NCI-H524 treated with DMSO at 0.1 percent for 48 hours (cell line): ENCODE results near the gene VPS18.
A peak's percentile ranks its signal among the peaks of the same experiment; 100 is the strongest.

Experiments
- DNase-seq: peaks from one replicate; lab custom pipeline; 2025; lab: John Stamatoyannopoulos, UW

Gene VPS18

DNA sequence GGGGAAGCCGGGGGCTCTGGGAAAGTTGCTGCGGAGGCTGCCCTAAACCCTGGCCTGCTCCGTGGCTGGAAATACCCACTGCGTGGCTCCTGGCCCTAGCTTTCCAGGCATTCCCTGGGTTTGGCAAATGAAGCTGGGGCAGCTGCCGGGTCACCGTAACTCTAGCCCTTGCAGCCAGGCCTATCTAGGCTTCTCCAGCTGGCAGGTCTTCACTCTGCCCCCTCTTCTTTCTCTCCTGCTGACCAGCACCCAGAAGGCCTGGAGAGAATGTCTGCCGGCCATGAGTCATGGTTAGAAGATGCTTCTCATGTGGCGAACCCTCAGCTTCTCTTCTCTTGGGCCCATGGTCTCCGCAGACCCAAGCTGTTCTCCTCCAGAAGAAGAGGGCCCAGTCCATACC, 29.3 kb downstream of the VPS18 start:
- no peak for DNase-seq

DNA sequence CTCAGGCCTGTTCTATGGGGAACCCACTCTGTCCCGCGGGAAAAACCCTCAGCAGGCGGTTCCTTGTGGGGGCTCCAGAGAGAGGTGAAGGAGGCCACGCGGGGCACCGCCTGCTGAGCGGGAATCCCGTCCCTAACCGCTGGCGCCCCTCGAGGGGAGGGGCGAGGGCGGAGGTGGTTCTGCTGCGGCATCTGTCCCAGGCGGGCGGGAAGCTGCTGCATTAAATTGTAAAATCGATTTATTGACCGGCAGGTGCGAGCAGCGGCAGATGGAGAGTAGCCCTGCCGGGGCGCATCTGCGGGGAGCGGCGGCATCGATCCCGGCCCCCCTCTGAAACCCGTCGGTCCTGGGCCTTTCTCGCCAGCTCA, 31.2 kb downstream of the VPS18 start:
- no peak for DNase-seq

- DNase-seq, result peak; percentile 52
Observed at GRCh38 chr15:40925863-40926658, 31.8 kb downstream of the VPS18 start.

GRCh38 chr15:40926659-40927494, 32.6 kb downstream of the VPS18 start:
- DNase-seq, result no peak

- peak; percentile 80 for DNase-seq
Observed at GRCh38 chr15:40927495-40927872, 33.2 kb downstream of the VPS18 start.

- peak; percentile 57 for DNase-seq
Observed at GRCh38 chr15:40927873-40928806, 33.9 kb downstream of the VPS18 start.

- peak; percentile 45 for DNase-seq
Observed at GRCh38 chr15:40928821-40929659, 34.8 kb downstream of the VPS18 start, which contains the start of gene DLL4. DLL4 (plus strand) TSS chr15:40929340; CDS start chr15:40929669, 329 bp downstream.

GRCh38 chr15:40929660-40930429, 35.6 kb downstream of the VPS18 start:
- no peak for DNase-seq

DNA sequence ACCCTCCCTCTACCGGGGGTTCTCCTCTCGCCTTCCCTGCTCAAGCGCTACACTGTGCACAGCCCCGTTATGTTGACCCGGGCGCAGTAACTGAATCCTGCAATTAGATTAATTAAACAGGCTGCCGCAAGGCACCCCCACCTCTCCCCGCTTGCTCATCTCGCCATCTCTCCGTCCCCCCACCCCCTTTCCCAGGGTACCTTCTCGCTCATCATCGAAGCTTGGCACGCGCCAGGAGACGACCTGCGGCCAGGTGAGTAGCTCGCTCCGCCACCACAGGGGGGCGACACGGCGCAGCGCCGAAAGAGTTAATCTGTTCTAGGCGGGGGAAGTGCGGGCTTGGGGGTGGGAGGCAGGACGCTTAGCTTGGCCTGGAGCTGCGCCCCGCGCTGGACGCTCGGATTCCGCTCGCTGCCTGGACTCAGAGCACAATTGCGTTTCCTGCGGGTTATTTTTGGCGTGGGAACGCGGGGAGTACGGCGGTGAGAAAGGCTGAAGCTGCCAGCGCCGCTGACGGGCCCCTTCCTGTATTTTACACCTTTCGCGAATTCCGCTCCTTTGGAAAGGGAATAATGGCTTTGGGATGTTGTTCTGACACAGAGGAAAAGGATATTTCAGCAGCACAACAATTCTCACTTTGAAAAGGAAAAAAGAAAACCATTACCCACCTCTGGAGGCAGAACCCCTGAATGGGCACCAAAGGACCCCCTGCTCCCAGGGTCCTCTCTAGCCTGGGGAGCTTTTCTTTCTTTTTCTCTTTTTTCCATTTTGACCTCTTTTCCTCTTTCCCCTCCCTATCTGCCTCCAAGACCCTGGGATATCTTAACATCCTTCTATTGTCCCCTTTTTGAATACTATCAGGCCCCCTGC, 36.4 kb downstream of the VPS18 start:
- no peak for DNase-seq

GRCh38 chr15:40931300-40932142, 37.3 kb downstream of the VPS18 start:
- no peak for DNase-seq

DNA sequence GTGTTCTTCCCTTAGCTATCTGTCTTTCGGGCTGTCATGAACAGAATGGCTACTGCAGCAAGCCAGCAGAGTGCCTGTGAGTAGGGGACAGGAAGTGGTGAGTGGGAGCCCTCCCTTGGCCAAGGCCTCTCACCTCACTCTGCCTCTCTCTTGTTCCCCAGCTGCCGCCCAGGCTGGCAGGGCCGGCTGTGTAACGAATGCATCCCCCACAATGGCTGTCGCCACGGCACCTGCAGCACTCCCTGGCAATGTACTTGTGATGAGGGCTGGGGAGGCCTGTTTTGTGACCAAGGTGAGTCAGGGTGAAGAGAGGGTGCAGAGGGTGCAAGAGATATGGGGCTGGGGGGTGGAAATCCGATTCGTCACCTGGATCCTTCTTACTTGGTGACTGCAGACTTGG, 37.9 kb downstream of the VPS18 start:
- DNase-seq, result no peak

DNA sequence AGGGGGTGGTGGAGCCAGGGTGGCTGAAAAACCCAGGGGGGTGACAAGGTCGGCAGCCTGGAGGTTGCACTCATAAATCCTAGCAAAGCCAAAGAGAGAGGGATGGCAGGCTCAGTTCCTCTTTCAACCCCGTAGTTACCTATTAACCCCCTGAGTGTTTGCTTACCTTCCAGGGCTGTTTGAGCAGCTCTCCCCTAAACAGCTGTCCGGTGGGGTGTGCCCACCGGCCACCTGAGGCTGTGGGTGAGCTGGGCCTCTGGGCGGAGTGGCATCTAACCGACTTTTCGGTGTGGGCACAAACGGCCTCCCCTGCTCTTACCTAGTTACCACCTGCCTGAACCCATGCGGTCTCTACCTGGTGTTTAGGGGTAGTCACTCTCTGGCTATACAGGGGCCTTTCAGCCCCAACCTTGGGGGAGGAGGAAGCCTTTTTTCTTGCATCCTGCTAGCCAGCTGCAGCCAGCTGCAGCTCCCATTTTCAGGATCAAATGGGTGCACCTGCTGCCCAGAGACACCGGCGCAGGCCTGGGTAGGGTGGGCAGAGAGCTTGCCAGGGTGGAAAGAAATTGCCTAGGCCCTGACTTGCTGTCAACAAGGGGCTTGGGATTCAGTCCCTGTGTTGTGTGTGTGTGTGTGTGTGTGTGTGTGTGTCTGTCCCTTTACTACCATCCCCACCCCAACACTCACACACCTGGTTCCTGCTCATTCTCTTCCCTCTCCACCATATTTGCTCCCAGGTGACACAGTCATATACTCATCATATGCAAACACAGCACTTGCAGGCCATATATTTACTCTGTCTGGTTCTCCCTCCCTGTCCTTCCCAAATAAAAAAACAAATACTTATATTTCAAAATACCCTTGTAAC, 38.6 kb downstream of the VPS18 start:
- DNase-seq, result no peak

- no peak for DNase-seq
Observed at GRCh38 chr15:40933517-40933902, 39.3 kb downstream of the VPS18 start.

DNA sequence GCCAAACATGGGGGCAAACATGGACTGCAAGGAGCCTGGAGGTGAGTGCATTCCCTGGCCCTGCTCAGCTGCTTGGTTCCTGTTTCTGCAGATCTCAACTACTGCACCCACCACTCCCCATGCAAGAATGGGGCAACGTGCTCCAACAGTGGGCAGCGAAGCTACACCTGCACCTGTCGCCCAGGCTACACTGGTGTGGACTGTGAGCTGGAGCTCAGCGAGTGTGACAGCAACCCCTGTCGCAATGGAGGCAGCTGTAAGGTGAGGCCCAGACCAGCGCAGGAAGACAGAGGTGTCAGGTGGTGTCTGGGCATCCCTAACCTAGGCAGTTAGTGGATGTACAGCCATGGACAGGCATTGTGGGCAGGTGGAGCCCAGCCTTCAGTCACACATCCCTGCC, 40.2 kb downstream of the VPS18 start:
- no peak for DNase-seq

- DNase-seq, result no peak
Observed at GRCh38 chr15:40936234-40936708, 42.0 kb downstream of the VPS18 start.

- no peak for DNase-seq
Observed at GRCh38 chr15:40936709-40937666, 42.7 kb downstream of the VPS18 start.
